ENCODE measurements around the gene SUGP1.
"Not testable (repeated sequence)": the region's sequence is repeated elsewhere in the genome, so short reads cannot be mapped to it uniquely, and the experiment has no call there.

Gene SUGP1

DNA sequence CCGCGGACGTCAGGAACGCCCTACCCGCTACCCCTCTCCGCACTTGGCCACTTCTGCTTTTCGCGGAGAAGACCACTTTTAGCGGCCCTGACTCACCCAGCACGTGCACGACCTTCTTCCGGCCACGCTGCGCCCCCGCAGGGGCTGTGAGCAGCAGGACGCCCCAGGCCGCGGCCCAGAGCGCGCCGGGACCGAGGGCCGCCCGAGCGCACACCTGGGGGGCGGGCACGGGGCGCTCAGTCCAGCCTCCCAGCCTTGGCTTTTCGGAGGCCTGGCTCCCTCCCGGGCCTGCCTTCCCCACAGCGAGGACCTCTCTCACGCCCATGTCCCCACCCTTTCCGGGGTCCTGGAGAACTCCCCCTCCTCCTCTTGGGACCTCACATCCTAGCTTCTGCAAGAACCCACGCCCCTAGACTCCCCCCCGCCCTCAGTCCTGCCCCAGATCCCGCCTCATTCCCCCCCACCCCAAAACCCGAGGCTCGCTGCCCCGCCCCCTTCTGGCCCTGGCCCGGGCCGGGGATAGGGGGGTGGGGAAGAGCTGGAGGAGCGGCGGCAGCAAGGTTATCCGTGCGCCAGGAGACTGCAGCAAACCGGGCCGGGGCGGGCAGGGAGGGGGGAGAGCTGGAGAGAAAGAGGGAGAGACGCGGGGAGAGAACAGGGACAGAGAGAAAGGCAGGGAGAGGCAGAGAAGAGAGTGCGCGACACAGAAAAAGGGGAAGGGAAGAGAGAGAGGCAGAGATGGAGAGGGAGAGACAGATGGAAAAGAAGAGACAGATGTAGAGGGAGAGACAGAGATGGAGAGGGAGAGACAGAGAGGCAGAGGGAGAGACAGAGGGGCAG, 58.7 kb downstream of the SUGP1 start:
- peak in 1 of 2 donors; percentile 11 for DNase-seq

DNA sequence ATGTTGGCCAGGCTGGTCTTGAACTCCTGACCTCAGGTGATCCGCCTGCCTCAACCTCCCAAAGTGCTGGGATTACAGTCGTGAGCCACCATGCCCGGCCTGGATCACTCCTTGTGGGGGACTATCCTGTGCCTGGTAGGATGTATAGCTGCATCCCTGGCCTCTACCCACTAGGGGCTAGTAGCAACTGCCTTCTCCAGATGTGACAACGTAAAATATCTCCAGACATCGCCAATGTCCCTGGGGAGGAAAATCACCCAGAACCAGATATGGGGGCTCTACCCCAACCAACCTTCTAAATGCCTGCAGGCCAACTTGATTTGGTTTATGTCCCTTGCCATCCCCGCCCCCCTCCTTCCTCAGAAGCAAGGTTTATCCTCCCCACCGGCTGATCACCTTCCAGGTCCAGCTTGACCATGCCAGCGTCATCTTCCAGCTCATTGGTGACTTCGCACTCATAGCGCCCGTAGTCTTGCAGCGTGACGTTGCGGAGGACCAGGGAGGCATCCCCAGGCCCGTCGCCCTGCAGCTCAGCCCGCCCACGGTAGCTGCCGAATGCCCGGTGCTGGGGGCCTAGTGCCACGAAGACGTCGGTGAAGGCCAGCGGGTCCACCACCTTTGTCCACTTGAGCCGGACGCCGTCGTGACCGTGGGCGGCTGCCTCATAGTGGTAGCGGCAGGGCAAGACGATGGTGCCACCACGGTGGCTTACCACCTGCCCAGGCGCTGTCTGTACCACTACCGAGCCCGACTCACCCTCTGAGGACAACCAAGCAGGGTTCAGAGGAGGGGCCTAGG, 59.7 kb downstream of the SUGP1 start:
- no peak for DNase-seq

DNA sequence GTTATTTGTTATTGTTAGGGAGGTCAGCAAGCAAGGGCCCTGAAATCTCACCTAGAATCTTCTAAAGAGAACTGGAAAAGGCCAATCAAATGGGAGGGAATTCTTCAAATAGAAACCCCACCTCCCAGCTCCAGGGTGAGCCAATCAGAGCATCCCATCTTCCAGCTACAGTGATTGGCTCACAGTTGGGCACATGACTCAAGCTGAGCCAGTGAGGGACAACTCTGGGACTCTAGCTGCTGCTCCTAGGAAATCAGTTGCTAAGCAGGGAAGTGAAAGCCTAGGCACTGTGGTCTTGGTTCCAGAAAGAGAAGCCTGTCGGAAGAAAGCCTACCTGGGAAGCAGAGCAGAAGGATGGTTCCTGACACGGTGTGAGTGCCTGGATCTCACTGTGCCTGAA, 60.6 kb downstream of the SUGP1 start:
- DNase-seq, result no peak

DNA sequence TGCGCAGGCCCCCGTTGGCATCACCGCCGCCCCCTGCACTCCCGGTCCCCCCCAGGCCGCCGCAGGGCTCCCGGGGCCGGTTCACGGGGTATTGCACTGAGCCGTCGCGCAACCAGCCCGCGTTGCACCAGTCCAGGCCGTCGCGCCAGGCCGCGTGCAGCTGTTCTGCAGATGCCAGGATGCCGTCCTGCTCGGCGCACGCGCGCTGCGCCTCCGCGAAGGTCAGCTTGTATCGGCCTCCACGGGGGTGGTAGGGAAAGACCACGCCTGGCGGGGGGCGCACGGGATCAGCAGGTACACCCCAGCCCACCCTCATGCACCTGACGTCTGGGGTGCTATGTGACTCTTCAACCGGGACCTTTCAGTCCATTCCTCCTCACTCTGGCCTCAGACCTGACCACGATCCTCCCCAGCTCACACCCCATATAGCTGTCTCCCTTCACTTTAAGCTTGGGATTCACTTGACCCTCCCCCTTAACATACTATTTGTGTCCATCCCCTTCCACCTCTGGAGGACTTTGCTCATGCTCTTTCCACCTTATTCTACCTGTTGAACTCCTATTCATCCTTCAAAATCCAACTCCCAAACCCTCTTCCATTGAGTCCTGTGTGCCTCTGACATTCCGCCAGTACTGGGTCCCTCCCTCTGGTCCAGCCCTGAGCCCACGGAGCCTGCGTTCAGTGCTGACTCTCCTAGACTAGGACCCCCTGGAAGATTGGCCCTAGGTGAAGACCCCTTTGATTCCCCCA, 61.5 kb downstream of the SUGP1 start:
- no peak for DNase-seq

DNA sequence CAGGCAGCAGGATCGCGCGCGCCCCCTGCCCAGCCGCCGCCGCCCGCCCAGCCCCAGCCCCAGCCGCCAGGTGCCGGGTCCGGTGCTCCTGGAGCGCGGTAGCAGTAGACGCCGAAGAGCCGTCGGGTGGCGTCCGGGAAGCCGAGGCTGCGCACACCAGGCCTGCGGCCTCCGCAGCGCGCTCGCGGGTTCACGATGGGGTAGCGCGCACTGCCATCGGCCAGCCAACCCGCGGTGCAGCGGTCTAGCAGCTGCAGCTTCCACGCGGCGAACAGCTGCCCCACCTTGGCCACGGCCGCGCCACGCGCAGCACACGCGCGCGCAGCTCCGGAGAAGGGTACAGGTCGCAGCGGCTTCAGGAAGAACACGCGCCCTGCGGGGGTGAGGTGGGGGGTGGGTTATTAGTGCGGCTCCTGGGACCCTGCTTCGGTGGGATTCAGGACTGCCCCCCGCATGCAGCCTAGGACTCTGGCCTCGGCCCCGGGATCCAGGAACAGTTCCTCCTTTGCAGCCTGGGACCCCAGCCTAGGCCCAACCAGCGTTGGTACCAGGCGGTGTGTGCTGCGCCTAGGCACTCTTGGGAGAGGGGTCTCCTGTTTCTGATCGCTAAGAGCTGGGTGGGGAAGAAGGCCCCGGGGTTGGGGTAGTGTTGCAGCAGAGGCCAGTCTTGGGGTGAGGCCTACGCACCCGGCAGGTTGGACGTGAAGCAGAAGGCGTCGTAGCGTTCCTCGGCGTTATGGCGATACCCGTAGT, 62.3 kb downstream of the SUGP1 start:
- no peak for DNase-seq

DNA sequence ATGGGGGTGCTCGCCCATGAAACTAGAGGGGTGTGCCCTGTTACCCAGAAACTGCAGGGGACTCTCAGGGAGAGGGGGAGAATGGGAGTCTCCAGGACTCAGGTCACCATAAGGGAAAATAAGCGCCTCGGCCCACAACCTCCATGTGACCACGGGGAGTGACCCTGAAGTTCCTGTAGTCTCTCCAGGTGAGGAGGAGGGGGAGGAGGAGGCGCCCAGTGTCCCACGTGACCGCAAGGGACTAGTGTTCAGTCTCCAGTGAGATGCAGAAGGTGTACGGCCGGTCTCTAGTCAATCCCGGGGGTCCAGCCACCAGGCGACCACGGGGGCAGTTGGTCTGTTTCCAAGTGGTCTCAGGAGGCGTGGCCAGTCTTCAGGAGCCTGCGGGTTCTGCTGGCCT, 63.2 kb downstream of the SUGP1 start:
- DNase-seq, result no peak

DNA sequence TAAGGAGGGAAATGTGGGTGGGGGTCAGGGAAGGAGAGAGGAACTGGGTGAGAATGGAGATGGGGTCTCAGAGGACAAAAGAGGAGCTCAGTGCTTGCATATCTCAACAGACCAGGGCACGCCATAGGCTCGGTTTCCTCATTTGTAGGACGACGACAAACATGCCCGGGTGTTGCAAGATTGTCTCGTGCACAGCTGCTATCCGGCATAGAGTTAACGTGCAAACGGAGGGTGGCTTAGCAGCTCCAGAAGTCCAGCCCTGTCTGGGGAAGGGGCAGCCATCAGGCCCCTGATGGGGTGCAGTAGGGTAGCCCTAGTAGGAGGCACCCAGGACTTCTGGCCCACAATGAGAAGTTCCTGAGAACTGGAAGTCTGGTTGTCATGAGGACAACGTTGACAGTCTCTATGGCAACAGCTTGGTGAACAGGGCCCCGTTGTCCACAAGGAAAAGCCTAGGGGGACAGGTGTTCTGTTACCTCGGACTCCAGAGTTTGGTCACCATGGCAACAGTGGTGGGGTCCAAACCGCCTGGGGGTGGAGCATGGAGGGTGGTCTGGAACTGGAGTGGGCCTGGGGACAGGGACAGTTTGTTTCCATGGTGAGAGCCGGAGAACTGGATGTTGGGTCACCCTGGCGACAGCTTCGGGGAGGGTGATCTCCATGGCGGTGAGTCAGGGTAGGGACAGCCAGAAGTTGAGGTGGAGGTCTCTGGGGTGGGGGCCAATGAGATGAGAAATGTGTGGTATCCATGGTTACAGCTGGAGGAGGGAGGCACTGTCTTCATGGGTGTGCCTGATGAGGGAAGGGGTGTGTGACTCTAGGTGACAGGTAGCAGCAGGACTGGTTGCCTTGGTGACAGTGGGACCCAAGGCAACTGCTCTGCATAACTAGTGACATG, 64.0 kb downstream of the SUGP1 start:
- no peak for DNase-seq

DNA sequence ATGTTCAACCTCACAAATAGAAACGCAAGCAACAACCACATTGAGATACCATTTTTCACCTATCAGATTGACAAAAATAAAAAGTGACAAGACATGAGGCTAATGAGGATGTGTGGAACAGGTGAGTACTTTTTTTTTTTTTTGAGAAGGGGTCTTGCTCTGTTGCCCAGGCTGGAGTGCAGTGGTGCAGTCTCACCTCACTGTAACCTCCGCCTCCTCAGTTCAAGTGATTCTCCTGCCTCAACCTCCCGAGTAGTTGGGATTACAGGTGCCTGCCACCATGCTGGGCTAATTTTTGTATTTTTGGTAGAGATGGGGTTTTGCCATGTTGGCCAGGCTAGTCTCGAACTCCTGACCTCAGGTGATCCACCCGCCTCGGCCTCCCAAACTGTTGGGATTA, 66.9 kb downstream of the SUGP1 start:
- DNase-seq, result not testable (repeated sequence)

DNA sequence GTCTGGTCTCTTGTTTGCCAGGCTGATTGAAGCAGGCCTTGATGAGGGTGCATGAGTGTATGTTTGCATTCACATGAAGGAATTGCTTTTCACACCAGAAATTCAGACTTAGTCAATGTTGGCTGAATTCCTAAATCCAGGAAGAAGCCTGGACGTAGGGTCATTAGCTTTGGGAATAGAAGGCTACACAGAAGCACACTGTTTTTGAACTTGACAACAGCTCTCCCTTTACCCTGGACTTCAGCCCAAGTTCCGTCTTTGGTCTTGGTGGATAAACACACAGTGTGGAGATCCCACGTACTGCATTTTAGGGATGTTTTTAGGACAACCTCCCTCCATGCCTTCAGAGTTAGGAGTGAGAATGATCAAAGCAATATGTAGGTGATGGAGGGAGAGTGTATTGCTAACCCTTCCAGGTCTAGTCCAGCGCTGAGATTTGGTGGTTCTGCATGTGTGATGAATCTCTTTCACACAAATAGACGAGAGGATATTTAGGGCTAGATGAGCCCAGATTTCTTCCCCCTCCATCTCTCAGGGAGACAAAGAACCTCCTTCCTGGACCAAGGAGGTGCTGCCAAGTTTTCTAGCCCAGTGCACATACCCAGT, 70.0 kb downstream of the SUGP1 start:
- no peak for DNase-seq

DNA sequence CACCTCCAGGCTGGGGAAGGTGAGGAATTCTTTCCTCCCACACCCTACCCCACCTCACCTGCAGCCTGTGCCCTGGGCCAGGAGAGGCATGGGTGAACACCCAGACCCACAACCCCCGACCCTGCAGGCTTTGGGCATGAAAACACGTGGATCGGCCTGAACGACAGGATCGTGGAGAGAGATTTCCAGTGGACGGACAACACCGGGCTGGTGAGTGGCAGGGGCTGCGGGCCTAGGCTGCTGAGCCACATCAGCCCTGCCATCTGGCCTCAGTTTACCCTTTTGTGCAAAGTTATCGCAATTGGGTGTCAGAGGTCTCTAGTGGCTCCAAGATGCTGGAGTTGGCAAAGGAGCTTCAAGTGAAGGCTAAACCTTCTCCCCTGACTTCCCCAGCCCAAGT, 79.8 kb downstream of the SUGP1 start:
- no peak for DNase-seq

DNA sequence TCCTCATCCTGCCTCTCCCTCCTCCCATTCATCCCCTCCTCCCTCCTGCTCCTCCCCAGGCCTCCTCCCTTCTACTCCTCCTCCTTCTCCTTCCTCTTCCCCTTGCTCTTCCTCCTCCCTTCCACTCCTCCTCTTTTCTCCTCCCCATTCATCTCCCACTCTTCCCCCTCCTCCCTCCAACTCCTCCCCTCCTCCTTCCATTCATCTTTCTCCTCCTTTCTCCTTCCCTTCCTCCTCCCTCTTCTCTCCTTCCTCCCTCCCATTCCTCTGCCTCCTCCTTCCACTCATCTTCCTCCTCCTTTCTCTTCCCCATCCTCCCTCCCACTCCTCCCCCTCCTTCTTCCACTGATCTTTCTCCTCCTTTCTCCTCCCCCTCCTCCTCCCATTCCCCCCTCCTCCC, 80.6 kb downstream of the SUGP1 start:
- no peak for DNase-seq

DNA sequence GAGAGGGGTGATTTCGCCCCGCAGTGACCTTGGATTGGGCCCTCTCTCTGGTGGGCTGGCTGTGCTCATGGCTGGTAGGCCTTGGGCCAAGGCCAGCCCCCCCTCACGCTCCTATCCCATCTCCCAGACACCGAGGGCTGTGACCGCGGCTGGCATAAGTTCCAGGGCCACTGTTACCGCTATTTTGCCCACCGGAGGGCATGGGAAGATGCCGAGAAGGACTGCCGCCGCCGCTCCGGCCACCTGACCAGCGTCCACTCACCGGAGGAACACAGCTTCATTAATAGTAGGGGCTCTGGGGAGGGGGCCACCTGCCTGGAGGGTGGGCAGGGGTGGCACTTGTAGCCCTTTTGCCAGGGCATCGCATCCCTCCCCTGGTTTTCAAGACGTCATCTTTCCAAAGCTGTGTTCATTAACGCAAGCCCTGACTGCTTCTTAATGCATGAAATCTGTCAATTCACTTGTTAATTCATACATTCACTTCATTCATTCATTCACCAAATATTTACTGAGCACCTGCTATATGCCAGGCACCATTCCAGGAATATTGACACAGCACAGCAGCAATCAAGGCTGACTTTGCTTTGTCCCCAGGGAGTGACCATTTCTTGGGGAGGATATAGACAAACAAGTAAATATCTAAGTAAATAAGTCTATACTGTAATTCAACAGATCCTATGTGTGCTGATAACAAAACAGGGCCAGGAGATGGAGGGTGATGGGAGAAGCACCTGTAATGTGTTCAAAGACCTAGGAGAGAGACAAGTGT, 82.0 kb downstream of the SUGP1 start:
- DNase-seq, result no peak

DNA sequence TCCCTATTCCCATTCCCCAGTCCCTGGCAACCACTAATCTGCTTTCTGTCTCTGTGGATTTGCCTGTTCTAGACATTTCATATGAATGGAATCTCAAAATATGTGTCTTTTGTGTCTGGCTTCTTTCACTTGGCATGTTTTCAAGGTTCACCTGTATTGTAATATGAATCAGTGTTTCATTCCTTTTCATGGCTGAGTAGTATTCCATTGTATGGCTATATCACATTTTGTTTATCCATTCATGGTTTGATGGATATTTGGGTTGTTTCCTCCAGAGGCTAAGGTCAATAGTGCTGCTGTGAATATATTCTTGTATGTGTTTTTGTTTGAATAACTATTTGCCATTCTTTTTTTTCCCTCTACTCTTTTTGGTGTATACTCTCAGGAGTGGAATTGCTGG, 84.1 kb downstream of the SUGP1 start:
- no peak for DNase-seq

DNA sequence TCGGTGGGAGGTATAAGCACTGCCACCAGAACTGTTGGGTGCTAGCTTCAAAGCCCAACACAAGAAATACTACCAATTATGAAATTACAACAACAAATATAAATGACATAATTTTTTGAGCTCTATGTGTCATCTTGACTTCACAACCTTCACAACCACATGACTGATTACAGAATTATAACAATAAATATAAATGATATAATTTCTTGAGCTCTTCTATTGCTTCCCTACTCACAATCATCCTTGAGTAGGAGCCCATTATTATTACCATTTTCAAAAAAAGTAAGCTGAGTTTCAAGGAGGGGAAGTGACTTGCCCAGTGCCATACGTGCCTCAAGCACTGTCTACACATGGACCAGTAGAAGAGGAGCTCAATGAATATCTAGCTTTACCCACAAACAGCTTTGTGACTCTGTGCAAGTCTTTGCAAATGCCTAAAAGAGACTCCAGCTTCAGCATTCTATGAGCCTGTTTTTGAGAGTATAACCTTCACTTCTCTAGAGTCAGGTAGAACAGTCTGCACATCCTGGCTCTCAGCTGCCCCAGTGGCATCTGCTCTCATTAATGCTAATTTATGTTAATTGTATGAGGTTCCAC, 86.0 kb downstream of the SUGP1 start:
- no peak for DNase-seq

DNA sequence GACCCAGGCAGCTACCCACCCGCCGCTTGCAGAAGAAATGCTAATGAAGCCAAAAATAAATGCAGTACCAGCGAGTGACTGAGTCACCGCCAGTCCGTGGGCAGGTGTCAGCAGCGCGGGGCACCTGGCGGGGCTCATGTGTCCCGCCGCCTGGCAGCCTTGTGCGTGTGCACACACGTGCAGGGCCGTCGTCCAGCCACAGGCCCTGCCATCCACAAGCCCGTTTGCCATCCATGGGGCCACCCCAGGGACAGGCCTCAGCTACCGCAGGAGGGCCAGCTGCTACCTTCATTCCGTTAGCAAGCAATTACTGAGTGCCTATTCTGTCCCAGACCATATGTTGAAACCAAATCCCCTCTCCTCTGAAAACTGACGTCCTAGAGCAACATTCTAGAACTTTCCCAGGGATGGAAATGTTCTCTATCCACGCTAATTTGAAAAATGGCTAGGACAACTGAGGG, 88.0 kb downstream of the SUGP1 start:
- no peak for DNase-seq

DNA sequence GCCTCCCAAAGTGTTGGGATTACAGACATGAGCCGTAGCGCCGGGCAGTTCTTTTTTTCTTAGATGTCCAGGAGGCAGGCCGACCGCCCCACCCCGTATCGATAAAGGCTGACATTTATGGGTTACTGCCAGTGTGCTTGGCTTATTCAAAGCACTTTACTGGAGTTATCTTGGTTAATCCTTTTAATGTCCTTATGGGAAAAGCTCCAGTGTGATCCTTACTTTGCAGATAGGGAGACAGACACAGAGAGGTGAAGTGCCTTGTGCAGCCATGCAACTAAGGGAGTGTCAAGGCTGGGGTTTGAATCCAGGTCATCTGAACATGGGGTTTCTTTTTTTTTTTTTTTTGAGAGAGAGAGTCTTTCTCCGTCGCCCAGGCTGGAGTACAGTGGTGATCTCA, 89.3 kb downstream of the SUGP1 start:
- DNase-seq, result no peak

DNA sequence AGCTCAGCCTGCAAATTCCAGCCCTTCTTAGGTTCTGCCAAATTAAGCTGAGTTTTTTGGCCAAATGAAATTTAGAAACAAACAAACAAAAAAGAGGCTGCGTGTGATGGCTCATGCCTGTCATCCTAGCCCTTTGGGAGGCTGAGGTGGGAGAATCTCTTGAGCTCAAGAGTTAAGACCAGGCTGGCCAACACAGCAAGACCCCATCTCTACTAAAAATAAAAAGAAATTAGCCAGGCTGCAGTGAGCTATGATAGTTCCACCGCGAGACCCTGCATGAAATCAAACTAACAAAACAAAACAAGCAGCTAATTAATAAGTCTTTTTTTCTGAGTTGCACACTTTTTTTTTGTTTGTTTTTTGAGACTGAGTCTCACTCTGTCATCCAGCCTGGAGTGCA, 90.6 kb downstream of the SUGP1 start:
- DNase-seq, result no peak

DNA sequence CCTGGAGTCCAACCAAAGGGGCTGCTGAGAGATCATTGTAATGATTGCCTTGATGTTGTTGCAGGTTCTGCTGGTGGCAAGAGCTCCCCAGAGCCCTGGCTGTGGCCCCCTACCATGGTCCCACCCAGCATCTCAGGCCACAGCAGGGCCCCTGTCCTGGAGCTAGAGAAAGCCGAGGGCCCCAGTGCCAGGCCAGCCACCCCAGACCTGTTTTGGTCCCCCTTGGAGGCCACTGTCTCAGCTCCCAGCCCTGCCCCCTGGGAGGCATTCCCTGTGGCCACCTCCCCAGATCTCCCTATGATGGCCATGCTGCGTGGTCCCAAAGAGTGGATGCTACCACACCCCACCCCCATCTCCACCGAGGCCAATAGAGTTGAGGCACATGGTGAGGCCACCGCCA, 93.1 kb downstream of the SUGP1 start:
- DNase-seq, result no peak

DNA sequence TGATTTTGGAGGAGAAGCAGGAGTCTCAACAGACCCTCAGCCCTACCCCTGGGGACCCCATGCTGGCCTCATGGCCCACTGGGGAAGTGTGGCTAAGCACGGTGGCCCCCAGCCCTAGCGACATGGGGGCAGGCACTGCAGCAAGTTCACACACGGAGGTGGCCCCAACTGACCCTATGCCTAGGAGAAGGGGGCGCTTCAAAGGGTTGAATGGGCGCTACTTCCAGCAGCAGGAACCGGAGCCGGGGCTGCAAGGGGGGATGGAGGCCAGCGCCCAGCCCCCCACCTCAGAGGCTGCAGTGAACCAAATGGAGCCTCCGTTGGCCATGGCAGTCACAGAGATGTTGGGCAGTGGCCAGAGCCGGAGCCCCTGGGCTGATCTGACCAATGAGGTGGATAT, 93.6 kb downstream of the SUGP1 start:
- no peak for DNase-seq

DNA sequence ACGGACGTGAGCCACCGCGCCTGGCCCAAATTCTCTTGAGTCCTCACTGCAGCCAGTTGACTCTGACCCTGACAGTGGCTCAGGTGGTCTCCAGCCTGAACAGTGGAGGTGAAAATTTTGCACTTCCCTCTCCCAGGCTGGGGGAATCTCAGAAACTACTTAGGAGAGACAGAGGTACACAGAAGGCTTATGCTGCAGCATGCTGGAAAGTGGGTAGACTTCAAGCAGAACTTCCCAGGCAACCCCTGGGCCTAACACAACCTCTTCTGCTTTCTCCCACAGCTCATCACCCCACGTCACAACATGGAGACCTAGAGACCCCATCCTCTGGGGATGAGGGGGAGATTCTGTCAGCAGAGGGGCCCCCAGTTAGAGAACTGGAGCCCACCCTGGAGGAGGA, 94.1 kb downstream of the SUGP1 start:
- no peak for DNase-seq

Data from CD4-positive, alpha-beta T cell treated with Interleukin-1 beta for 1 hour (primary cell).